ENCODE measurements around the gene MPRIP.

MPRIP gene

DNA sequence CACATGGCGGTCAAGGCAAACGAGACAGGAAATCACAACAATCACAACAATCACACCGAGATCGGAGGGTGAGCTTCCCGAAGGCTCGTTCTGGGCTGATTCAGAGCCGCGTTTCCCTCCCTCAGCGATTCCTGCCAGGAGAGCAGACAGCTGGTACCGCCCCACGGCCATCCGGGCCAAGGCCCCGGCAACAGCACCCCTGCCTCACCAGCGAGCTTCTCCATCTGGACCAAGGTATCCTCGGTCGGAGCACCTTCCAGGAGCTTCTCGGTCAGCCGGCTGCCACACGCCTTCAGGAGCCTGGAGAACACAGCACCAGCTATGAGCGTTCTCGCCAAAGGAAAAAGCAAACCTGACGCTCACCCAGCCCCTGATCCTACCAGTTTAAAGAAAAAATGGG is 179.1 kb downstream of the MPRIP start:
- DNase-seq (ENCODE audit: low read depth), result no peak
- TF ChIP-seq, protein P1, sequence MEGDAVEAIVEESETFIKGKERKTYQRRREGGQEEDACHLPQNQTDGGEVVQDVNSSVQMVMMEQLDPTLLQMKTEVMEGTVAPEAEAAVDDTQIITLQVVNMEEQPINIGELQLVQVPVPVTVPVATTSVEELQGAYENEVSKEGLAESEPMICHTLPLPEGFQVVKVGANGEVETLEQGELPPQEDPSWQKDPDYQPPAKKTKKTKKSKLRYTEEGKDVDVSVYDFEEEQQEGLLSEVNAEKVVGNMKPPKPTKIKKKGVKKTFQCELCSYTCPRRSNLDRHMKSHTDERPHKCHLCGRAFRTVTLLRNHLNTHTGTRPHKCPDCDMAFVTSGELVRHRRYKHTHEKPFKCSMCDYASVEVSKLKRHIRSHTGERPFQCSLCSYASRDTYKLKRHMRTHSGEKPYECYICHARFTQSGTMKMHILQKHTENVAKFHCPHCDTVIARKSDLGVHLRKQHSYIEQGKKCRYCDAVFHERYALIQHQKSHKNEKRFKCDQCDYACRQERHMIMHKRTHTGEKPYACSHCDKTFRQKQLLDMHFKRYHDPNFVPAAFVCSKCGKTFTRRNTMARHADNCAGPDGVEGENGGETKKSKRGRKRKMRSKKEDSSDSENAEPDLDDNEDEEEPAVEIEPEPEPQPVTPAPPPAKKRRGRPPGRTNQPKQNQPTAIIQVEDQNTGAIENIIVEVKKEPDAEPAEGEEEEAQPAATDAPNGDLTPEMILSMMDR (conservative IDR thresholded peaks at IDR 0.05; ENCODE audit: low read length), result no peak
- no peak overlapping the region for H3K4me3 ChIP-seq (ENCODE audit: low read length)

- TF ChIP-seq, protein P1 (conservative IDR thresholded peaks at IDR 0.05; ENCODE audit: low read length), result no peak
- H3K4me3 ChIP-seq (ENCODE audit: low read length), result no peak overlapping the region
These were observed 181.5 kb downstream of the MPRIP start for GRCh38 chr17:17223736-17224135.

DNA sequence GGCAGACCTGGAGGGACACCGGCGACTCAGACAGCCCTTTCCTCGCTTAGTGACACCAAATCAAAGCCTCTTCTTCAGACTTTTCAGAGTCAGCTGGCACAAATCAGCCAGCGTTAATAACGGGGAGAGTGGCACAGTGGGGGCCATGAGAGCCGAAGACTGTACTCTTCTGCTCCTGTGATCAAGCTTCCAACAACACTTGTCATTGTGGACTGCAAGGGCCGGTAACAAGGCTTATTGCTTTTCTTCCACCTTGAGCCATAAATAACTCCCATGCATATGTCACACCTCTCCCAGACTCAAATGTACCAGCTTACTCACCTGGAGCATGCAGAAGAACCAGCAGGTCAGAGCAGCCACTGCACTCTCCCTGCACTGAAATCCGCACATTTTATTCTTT is 181.9 kb downstream of the MPRIP start:
- no peak for DNase-seq (ENCODE audit: low read depth)
- H3K4me3 ChIP-seq (ENCODE audit: low read length), result no peak overlapping the region
- TF ChIP-seq, protein P1 (conservative IDR thresholded peaks at IDR 0.05; ENCODE audit: low read length), result no peak

More at GRCh38 chr17:17223736-17224135, 181.5 kb downstream of the MPRIP start:
- no peak for DNase-seq (ENCODE audit: low read depth)

GRCh38 chr17:17225901-17226300 is 183.6 kb downstream of the MPRIP start:
- TF ChIP-seq, protein P1 (conservative IDR thresholded peaks at IDR 0.05; ENCODE audit: low read length), result no peak
- DNase-seq (ENCODE audit: low read depth), result no peak

DNA sequence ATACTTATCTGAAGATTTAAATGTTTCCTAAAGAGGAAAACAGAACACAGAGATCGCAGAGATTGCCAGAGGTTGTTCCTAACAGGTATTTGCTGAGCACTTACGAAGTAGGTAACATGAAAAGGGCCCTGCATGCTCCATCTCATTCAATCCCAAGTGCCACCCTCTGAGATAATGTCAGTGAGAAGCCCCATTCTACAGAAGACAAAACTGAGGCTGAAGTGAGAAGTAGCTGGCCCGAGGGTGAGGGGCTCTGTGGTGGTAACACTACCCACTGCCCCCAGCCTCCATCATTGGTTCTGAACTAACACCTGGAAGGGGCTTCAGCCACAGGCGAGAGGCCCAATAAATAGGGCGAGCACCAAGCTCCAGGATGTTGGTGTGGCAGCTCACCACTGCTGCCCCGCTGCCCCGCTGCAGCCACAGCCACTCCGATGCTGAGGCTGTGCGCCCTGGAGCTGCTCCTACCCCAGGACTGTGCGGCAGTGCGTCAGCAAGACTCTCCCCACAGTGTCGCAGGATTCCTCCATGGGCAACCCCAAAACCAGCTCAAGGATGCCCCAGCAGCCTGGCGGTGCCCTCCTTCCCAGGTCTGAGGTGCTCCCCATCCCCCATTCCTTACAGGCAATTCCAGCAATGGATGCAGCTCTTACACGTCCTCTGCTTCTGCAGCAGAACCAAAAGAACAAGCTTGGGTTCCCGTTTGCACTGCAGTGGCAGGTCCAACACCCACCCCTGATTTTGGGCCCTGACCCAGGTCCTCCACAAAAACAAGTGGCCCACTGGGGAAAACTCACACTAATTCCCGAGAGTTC is 184.4 kb downstream of the MPRIP start:
- H3K4me3 ChIP-seq (ENCODE audit: low read length), result no peak overlapping the region
- TF ChIP-seq, protein P1 (conservative IDR thresholded peaks at IDR 0.05; ENCODE audit: low read length), result no peak
- no peak for DNase-seq (ENCODE audit: low read depth)

More at GRCh38 chr17:17225901-17226300, 183.6 kb downstream of the MPRIP start:
- H3K4me3 ChIP-seq (ENCODE audit: low read length), result no peak overlapping the region

GRCh38 chr17:17227608-17228520 is 185.6 kb downstream of the MPRIP start:
- no peak for DNase-seq (ENCODE audit: low read depth)
- TF ChIP-seq, protein P1 (conservative IDR thresholded peaks at IDR 0.05; ENCODE audit: low read length), result no peak
- no peak overlapping the region for H3K4me3 ChIP-seq (ENCODE audit: low read length)

Measured in AG10803 (cell line).